SK-N-MC (cell line): ENCODE measurements around the gene WDR83.

Experiments
- EZH2 ChIP-seq: fragments of 200-600 bp; sonication (generic); IDR thresholded peaks from one replicate; pipeline ENCODE4 v1.6.1; 2017; ENCODE audit warnings: antibody characterized with exemption
- POLR2AphosphoS5 ChIP-seq: IDR thresholded peaks from 2 replicates; pipeline ENCODE4 v1.6.1; 2012; ENCODE audit warnings: mild to moderate bottlenecking, low read depth, low read length, borderline replicate concordance

DNA sequence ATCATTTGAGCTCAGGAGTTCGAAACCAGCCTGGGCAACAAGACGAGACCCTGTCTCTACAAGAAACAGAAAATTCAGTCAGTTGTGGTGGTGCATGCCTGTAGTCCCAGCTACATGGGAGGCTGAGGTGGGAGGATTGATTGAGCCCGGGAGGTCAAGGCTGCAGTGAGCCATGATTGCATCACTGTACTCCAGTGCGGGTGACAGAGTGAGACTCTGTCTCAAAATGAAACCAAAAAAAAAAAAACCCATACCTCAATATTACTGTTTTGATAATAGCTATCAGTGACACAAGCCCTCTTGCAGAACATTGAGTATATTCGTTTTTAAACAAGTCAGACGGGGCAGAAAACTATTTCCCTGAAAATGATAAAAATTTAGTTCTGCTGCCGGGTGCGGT is 39.6 kb upstream of the WDR83 start:
- no peak for TF ChIP-seq EZH2
- TF ChIP-seq POLR2AphosphoS5: no peak
